HepG2 (cell line): Measurements from ENCODE around the gene THRA. TPM values are rescaled to one million over a fixed set of nuclear protein-coding genes. Genes with fewer than 3 reads are reported as not detected.

Experiments
- ARID4A ChIP-seq: sonication (generic); formaldehyde crosslinking; IDR thresholded peaks from 2 replicates; pipeline ENCODE4 v1.5.0; 2020; ENCODE audit warnings: mild to moderate bottlenecking, missing genetic modification reagents, borderline replicate concordance
- CTCF ChIP-seq: sonication (generic); formaldehyde crosslinking; IDR thresholded peaks from 2 replicates; pipeline ENCODE4 v1.5.0; 2020; ENCODE audit warnings: mild to moderate bottlenecking, missing genetic modification reagents, moderate library complexity
- FOXA3 ChIP-seq: IDR thresholded peaks from 2 replicates; pipeline ENCODE4 v1.6.1; 2016; ENCODE audit warnings: missing genetic modification reagents, missing compliant biosample characterization
- GTF3A ChIP-seq: sonication (generic); formaldehyde crosslinking; conservative IDR thresholded peaks from 2 replicates; pipeline ENCODE4 v1.4.0; 2020; ENCODE audit warnings: mild to moderate bottlenecking, missing genetic modification reagents
- KDM3A ChIP-seq: IDR thresholded peaks from 2 replicates; pipeline ENCODE4 v1.6.1; 2018; ENCODE audit warnings: low read depth, missing compliant biosample characterization
- SNAPC2 ChIP-seq: sonication (generic); formaldehyde crosslinking; IDR thresholded peaks from 2 replicates; pipeline ENCODE4 v1.8.1; 2022; ENCODE audit warnings: mild to moderate bottlenecking, missing genetic modification reagents
- ZBTB4 ChIP-seq: sonication (generic); formaldehyde crosslinking; IDR thresholded peaks from 2 replicates; pipeline ENCODE4 v1.4.0; 2020; ENCODE audit warnings: missing genetic modification reagents, mild to moderate bottlenecking, borderline replicate concordance
- ZNF414 ChIP-seq: sonication (generic); formaldehyde crosslinking; IDR thresholded peaks from 2 replicates; pipeline ENCODE4 v1.5.0; 2020; ENCODE audit warnings: missing genetic modification reagents
- ZNF543 ChIP-seq: sonication (generic); formaldehyde crosslinking; IDR thresholded peaks from 2 replicates; pipeline ENCODE4 v1.4.0; 2020; ENCODE audit warnings: mild to moderate bottlenecking, missing genetic modification reagents
- ZNF609 ChIP-seq: sonication (generic); formaldehyde crosslinking; IDR thresholded peaks from 2 replicates; pipeline ENCODE4 v1.4.0; 2020; ENCODE audit warnings: mild to moderate bottlenecking, missing genetic modification reagents, borderline replicate concordance
- polyA plus RNA-seq, 8 experiments: library from polyadenylated mRNA; depleted of rRNA in 3 of 8; stranded (reverse) in 7 of 8; unstranded in 1 of 8; fragments of >200 nt; fragmentation: Illumina TruSeq in 4 of 8; extraction: Trizol in 4 of 8; gene quantifications; 2 replicates each; pipeline versions ENCODE4 v1.2.1 to v1.2.3, GENCODE V29; 2011 to 2016; ENCODE audit warnings: low read depth in 4 of 8, missing spikeins in 1 of 8, mixed read lengths in 1 of 8; ENCODE audit not compliant: insufficient read depth in 1 of 8
- total RNA-seq, 5 experiments: library from RNA; depleted of rRNA; stranded (reverse); fragments of >200 nt; fragmentation: Illumina TruSeq; extraction: Trizol; gene quantifications; 2 replicates each; pipeline ENCODE4 v1.2.3, GENCODE V29; 2016; ENCODE audit warnings: low read depth in 1 of 5

THRA gene
- total and polyA plus RNA-seq, 2 of the 13 experiments (the other 11 are each of a cell fraction or from before 2014, with no cell fraction given): 8.0 to 9.9 TPM

- TF ChIP-seq ARID4A (CRISPR knock-in tag): peak; percentile 80
- TF ChIP-seq SNAPC2 (CRISPR knock-in tag): no peak
- TF ChIP-seq ZBTB4 (CRISPR knock-in tag): no peak; the same call in 1 of the 2 replicates
- TF ChIP-seq FOXA3: peak; percentile 57; the same call in 1 of the 2 replicates
- no peak for TF ChIP-seq GTF3A (CRISPR knock-in tag)
- no peak for TF ChIP-seq ZNF543
- peak; percentile 29; the same call in 1 of the 2 replicates for TF ChIP-seq CTCF (CRISPR knock-in tag)
- TF ChIP-seq ZNF414 (CRISPR knock-in tag): no peak; the same call in 1 of the 2 replicates
- TF ChIP-seq ZNF609 (CRISPR knock-in tag): peak; percentile 33; the same call in 1 of the 2 replicates
- TF ChIP-seq KDM3A (CRISPR knock-in tag): peak; percentile 54; the same call in 1 of the 2 replicates
These were observed 35.4 kb downstream of the THRA start (continued) for GRCh38 chr17:40097931-40098845.
